GM20000 (cell line): ENCODE data around the gene AKR1D1.

Source experiments
- DNase-seq: peaks from one replicate; pipeline ENCODE4 v3.0.0; 2012; ENCODE audit warnings: low spot score
- CTCF ChIP-seq: IDR thresholded peaks from 2 replicates; pipeline ENCODE4 v1.5.1; 2012; ENCODE audit warnings: mild to moderate bottlenecking, control low read depth; ENCODE audit errors: extremely low read depth, missing control alignments

The AKR1D1 gene

DNA sequence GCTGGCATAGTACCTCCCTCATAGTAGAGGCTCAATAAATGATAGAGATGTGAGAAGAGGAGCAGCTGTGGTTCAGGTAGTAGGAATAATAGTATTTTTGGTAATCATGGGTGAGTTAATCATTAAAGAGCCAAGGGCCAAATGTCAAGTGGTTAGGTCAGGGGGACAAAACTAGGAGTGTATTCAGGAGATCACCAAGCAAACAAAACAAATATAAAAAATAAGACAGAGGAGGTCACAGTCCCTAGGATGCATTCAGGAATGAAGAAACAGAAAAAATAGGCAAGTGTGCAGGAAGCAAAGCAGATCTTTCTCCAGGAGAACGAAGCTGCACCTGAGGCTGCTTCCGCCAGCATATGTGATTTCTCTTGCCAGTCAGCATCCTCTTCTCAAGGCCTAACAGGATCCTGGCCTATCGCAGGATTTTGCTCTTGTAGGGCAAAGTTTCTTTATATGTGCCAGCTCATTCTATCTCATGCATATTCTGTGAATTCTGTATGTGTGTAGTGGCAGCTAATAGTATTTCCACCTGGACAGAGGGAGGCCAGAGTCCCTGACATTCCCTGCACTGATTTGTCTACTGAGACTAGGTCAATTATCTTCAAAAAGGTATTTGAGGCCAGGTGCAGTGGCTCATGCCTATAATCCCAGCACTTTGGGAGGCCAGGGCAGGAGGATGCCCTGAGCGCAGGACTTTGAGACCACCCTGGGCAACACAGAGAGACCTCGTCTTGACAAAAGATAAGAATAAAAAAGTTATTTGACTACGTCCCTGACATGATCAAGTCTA lies 82.7 kb downstream of the AKR1D1 start:
- DNase-seq, result no peak
- TF ChIP-seq CTCF, result no peak

DNA sequence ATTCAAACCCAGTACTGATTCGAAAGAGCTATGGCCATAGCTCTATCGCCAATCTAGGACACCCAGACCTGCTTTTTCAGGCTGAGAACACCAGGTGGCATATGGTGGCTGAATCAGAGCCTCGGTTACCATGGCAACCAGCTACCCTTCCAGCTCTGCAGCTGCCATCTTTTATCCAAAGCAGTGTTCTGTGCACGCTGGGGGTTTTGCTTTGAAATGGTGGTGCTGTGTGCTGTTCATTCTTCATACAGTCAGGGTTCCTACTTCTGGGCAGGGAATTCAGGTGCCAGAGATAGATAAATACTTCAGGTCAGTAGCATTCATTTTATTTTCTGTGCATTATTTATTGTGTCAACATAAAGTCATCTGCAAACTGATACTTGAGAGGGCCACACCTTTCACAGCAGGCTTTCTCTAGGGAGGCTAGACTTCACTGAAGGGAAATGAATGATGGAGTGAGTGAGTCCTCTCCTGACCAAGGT lies 85.4 kb downstream of the AKR1D1 start:
- peak; percentile 90 for DNase-seq
- TF ChIP-seq CTCF, result peak; percentile 71

- no peak for DNase-seq
Measured at GRCh38 chr7:138162236-138162635, 86.0 kb downstream of the AKR1D1 start.

DNA sequence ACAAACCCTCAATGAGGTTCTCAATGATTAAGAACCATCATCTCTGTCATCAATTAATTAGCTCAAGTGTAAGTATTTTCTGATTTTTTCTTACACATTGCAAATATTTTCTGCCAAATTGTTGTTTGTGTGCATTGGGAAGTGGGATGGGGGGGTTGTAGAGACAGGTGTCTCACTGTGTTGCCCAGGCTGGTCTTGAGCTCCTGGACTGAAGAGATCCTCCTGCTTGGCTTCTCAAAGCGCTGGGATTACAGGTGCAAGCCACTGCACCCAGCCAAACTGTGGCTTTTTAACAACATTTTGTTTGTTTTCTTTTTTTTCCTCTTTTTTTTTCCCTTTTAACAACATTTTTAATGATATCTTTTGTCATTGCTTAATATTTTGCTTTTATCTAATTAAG lies 87.5 kb downstream of the AKR1D1 start:
- TF ChIP-seq CTCF, result no peak
- DNase-seq, result no peak

More at GRCh38 chr7:138162236-138162635, 86.0 kb downstream of the AKR1D1 start:
- TF ChIP-seq CTCF, result no peak

DNA sequence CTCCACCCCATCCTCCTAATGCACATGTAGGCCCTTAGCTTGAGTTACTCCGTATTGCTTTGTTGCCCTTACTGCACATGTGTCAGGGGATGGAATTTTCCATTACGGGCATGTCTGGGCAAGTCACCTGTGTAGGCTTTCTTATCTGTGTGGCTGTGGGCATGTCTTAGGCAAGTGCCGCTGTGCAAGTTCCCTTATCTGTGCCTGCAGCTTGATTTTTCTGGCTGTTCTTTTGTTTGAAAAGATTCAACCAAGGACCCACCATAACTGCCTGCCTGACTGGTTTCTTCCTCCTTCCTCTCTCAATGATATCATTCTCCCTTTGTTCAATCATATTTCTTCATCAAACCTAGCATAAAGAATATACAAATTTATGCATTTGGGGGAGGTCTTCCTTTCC lies 88.5 kb downstream of the AKR1D1 start:
- DNase-seq, result no peak

DNA sequence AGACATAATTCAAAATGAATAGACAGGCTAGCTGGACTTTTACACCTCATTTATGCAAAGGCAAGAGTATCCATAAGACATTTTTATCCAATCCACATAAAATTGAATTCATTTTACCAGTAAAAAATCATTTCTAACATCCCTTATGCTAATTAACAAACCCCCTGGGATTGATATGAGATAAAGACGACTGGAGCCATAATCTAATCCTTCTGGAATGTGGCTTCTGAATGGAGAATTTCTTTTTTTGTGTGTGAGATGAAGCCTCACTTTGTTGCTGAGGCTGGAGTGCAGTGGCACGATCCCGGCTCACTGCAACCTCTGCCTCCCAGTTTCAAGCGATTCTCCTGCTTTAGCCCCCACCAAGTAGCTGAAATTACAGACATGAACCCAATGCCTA lies 90.4 kb downstream of the AKR1D1 start:
- no peak for DNase-seq
- no peak for TF ChIP-seq CTCF

More for the DNA sequence above, 88.5 kb downstream of the AKR1D1 start:
- TF ChIP-seq CTCF, result no peak

DNA sequence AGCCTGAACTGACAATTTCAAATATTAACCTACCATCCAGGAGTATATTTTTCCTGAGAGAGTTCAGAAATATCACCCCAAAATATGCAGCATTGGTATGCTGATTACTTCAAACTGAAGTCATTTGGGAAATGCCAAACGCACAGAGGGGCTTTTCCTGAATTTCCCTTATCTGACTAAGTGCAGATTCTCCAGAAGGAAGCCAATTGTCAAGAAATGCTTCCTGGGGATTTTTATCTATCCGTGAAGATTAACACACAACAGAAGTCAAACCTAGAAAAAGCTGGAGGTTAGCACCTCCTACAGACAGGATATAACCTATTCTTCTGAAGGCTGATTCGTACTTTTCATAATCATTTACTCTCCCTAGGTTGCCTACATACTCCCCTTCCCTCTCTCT lies 91.0 kb downstream of the AKR1D1 start:
- DNase-seq, result no peak
- no peak for TF ChIP-seq CTCF
